ENCODE results near the gene LRIG1. TPM values are rescaled to one million over a fixed set of nuclear protein-coding genes. Genes with fewer than 3 reads are reported as not detected.

The LRIG1 gene
- total and polyA plus RNA-seq, 10 of the 15 experiments (the other 5 are each of a cell fraction or from before 2014, with no cell fraction given): 0.84 to 16.4 (median 8.1) TPM

DNA sequence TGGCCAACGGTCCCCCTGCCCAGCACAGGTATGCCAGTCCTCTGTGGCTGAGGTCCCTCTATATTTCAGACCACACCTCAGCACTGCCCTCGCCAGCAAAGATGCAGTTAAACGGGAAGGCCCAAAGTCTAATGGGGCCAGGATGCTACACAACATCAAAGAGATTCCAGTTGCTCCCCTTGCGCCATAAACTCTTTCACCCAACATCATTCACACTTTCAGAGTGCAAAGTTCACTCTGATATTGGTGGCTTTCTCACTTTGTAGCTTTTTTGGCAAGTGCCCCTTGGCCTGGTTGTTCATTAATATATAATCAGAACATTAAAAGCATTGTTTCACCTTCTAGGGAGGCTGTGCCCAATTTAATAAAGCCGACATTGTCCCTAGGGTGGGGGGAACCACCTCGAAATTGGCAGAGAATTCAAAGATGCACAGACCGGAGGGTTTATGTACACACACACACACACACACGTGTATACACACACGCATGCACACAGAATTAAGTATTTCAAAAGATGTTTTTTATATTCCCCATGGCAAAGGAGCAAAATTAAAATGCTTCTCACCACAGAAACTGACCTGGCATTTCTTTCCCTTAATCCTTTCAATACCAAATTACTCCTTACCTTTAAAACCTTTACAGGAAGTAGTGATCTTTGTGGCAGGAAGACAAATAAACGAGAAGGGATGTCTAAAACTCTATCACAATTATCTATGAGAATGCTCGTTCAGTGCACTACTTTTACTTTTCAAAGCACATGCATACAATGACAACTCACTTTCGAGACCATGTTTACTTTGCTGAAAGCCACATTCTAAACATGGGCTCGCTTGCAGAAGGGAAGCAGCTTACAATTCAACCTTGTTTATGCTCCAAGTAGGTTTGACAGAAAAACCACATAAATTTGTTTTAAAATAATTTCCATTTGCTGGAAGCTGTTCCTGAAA lies 19.5 kb downstream of the LRIG1 start (continued):
- TF ChIP-seq CHD2 (IDR thresholded peaks at IDR 0.05; ENCODE audit: borderline replicate concordance, low read depth, low read length) (no peak), MTA3 (IDR thresholded peaks at IDR 0.05; ENCODE audit: borderline replicate concordance, low read length) (0 out of 2 replicates have a peak, but pooled peaks have one; percentile 6), RB1 (IDR thresholded peaks at IDR 0.05; ENCODE audit: borderline replicate concordance) (no peak), YBX1 (IDR thresholded peaks at IDR 0.05) (no peak), DPF2 (IDR thresholded peaks at IDR 0.05) (peak; percentile 87), POLR2AphosphoS2 (IDR thresholded peaks at IDR 0.05; ENCODE audit: low read depth, low read length) (no peak), NFYB (IDR thresholded peaks at IDR 0.05; ENCODE audit: insufficient read depth, low read depth, low read length) (no peak), IKZF2 (IDR thresholded peaks at IDR 0.05) (peak in 1 of 2 experiments; percentile 33; a peak in 2 of 4 replicates), SIX5 (IDR thresholded peaks at IDR 0.05; ENCODE audit: low read depth, low read length, severe bottlenecking) (no peak), SREBF1 (IDR thresholded peaks at IDR 0.05; ENCODE audit: low read length) (no peak), HDAC2 (IDR thresholded peaks at IDR 0.05) (no peak), SUZ12 (IDR thresholded peaks at IDR 0.05; ENCODE audit: unreplicated experiment) (no peak), STAT3 (IDR thresholded peaks at IDR 0.05; ENCODE audit: low read depth, low read length) (no peak), RAD51 (IDR thresholded peaks at IDR 0.05) (no peak)
- TF ChIP-seq, protein P1, sequence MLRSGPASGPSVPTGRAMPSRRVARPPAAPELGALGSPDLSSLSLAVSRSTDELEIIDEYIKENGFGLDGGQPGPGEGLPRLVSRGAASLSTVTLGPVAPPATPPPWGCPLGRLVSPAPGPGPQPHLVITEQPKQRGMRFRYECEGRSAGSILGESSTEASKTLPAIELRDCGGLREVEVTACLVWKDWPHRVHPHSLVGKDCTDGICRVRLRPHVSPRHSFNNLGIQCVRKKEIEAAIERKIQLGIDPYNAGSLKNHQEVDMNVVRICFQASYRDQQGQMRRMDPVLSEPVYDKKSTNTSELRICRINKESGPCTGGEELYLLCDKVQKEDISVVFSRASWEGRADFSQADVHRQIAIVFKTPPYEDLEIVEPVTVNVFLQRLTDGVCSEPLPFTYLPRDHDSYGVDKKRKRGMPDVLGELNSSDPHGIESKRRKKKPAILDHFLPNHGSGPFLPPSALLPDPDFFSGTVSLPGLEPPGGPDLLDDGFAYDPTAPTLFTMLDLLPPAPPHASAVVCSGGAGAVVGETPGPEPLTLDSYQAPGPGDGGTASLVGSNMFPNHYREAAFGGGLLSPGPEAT (IDR thresholded peaks at IDR 0.05; ENCODE audit: low read depth): peak; percentile 75; the same call in 1 of the 2 replicates
- TF ChIP-seq, protein P2, sequence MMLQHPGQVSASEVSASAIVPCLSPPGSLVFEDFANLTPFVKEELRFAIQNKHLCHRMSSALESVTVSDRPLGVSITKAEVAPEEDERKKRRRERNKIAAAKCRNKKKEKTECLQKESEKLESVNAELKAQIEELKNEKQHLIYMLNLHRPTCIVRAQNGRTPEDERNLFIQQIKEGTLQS (IDR thresholded peaks at IDR 0.05; ENCODE audit: borderline replicate concordance, extremely low read depth, low read depth, low read length): no peak
- TF ChIP-seq, protein P3, sequence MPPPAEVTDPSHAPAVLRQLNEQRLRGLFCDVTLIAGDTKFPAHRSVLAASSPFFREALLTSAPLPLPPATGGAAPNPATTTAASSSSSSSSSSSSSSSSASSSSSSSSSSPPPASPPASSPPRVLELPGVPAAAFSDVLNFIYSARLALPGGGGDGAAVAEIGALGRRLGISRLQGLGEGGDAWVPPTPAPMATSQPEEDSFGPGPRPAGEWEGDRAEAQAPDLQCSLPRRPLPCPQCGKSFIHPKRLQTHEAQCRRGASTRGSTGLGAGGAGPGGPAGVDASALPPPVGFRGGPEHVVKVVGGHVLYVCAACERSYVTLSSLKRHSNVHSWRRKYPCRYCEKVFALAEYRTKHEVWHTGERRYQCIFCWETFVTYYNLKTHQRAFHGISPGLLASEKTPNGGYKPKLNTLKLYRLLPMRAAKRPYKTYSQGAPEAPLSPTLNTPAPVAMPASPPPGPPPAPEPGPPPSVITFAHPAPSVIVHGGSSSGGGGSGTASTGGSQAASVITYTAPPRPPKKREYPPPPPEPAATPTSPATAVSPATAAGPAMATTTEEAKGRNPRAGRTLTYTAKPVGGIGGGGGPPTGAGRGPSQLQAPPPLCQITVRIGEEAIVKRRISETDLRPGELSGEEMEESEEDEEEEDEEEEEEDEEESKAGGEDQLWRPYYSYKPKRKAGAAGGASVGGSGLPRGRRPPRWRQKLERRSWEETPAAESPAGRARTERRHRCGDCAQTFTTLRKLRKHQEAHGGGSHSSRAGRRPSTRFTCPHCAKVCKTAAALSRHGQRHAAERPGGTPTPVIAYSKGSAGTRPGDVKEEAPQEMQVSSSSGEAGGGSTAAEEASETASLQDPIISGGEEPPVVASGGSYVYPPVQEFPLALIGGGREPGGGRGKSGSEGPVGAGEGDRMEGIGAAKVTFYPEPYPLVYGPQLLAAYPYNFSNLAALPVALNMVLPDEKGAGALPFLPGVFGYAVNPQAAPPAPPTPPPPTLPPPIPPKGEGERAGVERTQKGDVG (CRISPR knock-in tag; IDR thresholded peaks at IDR 0.05): no peak
- TF ChIP-seq, protein P4, sequence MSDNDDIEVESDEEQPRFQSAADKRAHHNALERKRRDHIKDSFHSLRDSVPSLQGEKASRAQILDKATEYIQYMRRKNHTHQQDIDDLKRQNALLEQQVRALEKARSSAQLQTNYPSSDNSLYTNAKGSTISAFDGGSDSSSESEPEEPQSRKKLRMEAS (IDR thresholded peaks at IDR 0.05; ENCODE audit: low read depth, low read length): no peak
- TF ChIP-seq, protein P5, sequence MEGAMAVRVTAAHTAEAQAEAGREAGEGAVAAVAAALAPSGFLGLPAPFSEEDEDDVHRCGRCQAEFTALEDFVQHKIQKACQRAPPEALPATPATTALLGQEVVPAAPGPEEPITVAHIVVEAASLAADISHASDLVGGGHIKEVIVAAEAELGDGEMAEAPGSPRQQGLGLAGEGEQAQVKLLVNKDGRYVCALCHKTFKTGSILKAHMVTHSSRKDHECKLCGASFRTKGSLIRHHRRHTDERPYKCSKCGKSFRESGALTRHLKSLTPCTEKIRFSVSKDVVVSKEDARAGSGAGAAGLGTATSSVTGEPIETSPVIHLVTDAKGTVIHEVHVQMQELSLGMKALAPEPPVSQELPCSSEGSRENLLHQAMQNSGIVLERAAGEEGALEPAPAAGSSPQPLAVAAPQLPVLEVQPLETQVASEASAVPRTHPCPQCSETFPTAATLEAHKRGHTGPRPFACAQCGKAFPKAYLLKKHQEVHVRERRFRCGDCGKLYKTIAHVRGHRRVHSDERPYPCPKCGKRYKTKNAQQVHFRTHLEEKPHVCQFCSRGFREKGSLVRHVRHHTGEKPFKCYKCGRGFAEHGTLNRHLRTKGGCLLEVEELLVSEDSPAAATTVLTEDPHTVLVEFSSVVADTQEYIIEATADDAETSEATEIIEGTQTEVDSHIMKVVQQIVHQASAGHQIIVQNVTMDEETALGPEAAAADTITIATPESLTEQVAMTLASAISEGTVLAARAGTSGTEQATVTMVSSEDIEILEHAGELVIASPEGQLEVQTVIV (IDR thresholded peaks at IDR 0.05; ENCODE audit: borderline replicate concordance, partially characterized antibody): no peak
- TF ChIP-seq, protein P6, sequence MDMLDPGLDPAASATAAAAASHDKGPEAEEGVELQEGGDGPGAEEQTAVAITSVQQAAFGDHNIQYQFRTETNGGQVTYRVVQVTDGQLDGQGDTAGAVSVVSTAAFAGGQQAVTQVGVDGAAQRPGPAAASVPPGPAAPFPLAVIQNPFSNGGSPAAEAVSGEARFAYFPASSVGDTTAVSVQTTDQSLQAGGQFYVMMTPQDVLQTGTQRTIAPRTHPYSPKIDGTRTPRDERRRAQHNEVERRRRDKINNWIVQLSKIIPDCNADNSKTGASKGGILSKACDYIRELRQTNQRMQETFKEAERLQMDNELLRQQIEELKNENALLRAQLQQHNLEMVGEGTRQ (IDR thresholded peaks at IDR 0.05; ENCODE audit: borderline replicate concordance, low read depth, low read length): no peak
